ENCODE data around the gene KIAA1671. TPM values are rescaled to one million over a fixed set of nuclear protein-coding genes. Genes with fewer than 3 reads are reported as not detected.

KIAA1671 gene
- total RNA-seq, 1 experiment from 2014 or later, result 18.6 TPM

DNA sequence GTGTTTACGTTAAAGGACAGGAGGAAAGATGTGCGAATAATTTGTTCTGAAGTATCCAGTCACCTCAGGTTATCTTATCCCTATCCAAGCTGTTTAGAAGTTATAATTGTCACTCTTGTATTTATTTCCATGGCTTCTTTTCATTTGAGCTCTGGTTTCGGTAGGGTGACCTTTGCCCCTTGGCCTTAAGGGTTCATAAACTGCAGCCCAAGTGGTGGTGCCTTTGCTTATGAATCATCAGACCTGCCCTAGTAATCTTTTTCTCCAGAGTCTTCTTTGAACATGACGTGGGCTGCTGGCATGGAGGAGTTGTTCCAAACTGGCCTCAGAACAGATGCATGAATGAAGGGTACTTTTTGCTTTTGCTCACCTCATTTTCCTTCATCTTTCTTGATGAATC lies 240.6 kb downstream of the KIAA1671 start:
- Histone ChIP-seq H3K27ac (ENCODE audit: low read length) (no peak overlapping the region), H2AFZ (ENCODE audit: low read length) (no peak overlapping the region), H3F3A (ENCODE audit: low read length, unreplicated experiment) (no peaks in the 10 kb centered on the region), H3K9ac (ENCODE audit: low read length) (no peak overlapping the region), H4K20me1 (ENCODE audit: low read length) (no peaks in the 10 kb centered on the region; the same call in 1 of the 2 replicates), H3K36me3 (ENCODE audit: low read depth, low read length) (no peaks in the 10 kb centered on the region; the same call in 1 of the 2 replicates), H3K4me2 (ENCODE audit: low read length) (no peak overlapping the region), H3K79me2 (ENCODE audit: low read length) (no peaks in the 10 kb centered on the region), H3K4me3 (ENCODE audit: low read length) (no peak overlapping the region), H3K9me2 (replicated peaks; ENCODE audit: low read length) (no peaks in the 10 kb centered on the region), H3K4me1 (ENCODE audit: insufficient read depth, low read length) (no peaks in the 10 kb centered on the region), H3K27me3 (ENCODE audit: low read length) (no peaks in the 10 kb centered on the region), H3K9me3 (ENCODE audit: low read length) (no peaks in the 10 kb centered on the region)
- ATAC-seq (no peak), DNase-seq (no peak)
- TF ChIP-seq EZH2 (IDR thresholded peaks at IDR 0.05; ENCODE audit: low read length, unreplicated experiment) (no peak), EZH2phosphoT487 (IDR thresholded peaks at IDR 0.05; ENCODE audit: borderline replicate concordance, low read length) (no peak)
- CTCF ChIA-PET, result no interaction called here
- TSS peak; percentile 28 for BruUV-seq (replicated peaks)
- intact Hi-C loops (cut with micrococcal nuclease), result no loop called here
- POLR2A ChIA-PET (ENCODE audit: unreplicated experiment), result no interaction called here

DNA sequence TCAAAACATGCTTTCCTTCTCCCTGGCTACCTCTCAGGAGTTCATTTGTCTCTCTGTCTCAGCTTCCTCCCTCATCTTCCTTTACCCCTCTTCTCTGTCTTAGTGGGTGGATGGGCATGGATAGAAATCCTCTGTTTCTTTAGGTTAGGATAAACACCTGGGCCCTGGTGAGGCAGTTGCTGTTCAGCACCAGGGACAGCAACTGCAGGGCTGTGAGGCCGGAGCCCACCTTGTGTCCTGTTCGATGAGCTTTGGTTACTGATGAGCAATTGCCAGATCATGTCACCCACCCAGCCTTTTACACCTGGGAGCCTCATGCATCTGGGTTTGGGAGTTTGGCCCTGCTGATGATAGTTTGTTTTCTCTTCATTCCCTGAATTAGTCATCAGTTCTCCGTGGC lies 241.0 kb downstream of the KIAA1671 start:
- no peak for TF ChIP-seq CTCF (conservative IDR thresholded peaks at IDR 0.05; ENCODE audit: low read depth, low read length)
- TF ChIP-seq EZH2 (IDR thresholded peaks at IDR 0.05; ENCODE audit: low read length, unreplicated experiment), result no peak
- no peak for TF ChIP-seq EZH2phosphoT487 (IDR thresholded peaks at IDR 0.05; ENCODE audit: borderline replicate concordance, low read length)
- no peaks in the 10 kb centered on the region for H3K9me2 ChIP-seq (replicated peaks; ENCODE audit: low read length)
- H3F3A ChIP-seq (ENCODE audit: low read length, unreplicated experiment), result no peaks in the 10 kb centered on the region
- no peak for ATAC-seq
- no peak overlapping the region for H3K4me3 ChIP-seq (ENCODE audit: low read length)
- H3K27ac ChIP-seq (ENCODE audit: low read length), result no peak overlapping the region
- H3K4me1 ChIP-seq (ENCODE audit: insufficient read depth, low read length), result no peaks in the 10 kb centered on the region
- H3K79me2 ChIP-seq (ENCODE audit: low read length), result no peaks in the 10 kb centered on the region
- H4K20me1 ChIP-seq (ENCODE audit: low read length), result no peaks in the 10 kb centered on the region; the same call in 1 of the 2 replicates
- H2AFZ ChIP-seq (ENCODE audit: low read length), result no peak overlapping the region
- no peak for DNase-seq
- H3K9me3 ChIP-seq (ENCODE audit: low read length), result no peaks in the 10 kb centered on the region
- no peak overlapping the region for H3K9ac ChIP-seq (ENCODE audit: low read length)
- H3K27me3 ChIP-seq (ENCODE audit: low read length), result no peaks in the 10 kb centered on the region
- H3K4me2 ChIP-seq (ENCODE audit: low read length), result no peak overlapping the region
- ChIA-PET POLR2A (ENCODE audit: unreplicated experiment) (no interaction called here), CTCF (no interaction called here)
- H3K36me3 ChIP-seq (ENCODE audit: low read depth, low read length), result no peaks in the 10 kb centered on the region; the same call in 1 of the 2 replicates
- intact Hi-C loops (cut with micrococcal nuclease), result no loop called here
- BruUV-seq (replicated peaks), result no TSS peak

DNA sequence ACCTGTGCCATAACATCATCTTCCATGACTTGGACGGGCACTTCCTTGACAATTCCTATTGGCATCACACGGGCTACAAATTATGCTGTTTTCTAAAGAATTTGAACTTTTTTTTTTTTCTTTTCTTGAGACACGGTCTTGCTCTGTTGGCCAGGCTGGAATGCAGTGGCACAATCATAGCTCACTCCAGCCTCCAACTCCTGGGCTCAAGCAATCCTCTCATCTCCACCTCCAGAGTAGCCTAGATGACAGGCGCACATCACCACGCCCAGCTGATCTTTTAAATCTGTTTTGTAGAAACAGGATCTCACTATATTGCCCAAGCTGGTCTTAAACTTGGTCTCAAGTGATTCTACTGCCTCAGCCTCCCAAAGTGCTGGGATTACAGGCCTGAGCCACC lies 243.8 kb downstream of the KIAA1671 start:
- intact Hi-C loops (cut with micrococcal nuclease), result no loop called here
- Histone ChIP-seq H3K4me3 (ENCODE audit: low read length) (no peak overlapping the region), H3K9me2 (replicated peaks; ENCODE audit: low read length) (no peaks in the 10 kb centered on the region), H3K27ac (ENCODE audit: low read length) (no peak overlapping the region), H3K9me3 (ENCODE audit: low read length) (no peaks in the 10 kb centered on the region), H3F3A (ENCODE audit: low read length, unreplicated experiment) (no peaks in the 10 kb centered on the region), H3K4me2 (ENCODE audit: low read length) (no peak overlapping the region), H2AFZ (ENCODE audit: low read length) (no peak overlapping the region), H4K20me1 (ENCODE audit: low read length) (no peaks in the 10 kb centered on the region; the same call in 1 of the 2 replicates), H3K79me2 (ENCODE audit: low read length) (no peaks in the 10 kb centered on the region), H3K27me3 (ENCODE audit: low read length) (no peaks in the 10 kb centered on the region), H3K9ac (ENCODE audit: low read length) (no peak overlapping the region), H3K36me3 (ENCODE audit: low read depth, low read length) (no peaks in the 10 kb centered on the region), H3K4me1 (ENCODE audit: insufficient read depth, low read length) (no peaks in the 10 kb centered on the region)
- ChIA-PET POLR2A (ENCODE audit: unreplicated experiment) (no interaction called here), CTCF (no interaction called here)
- ATAC-seq (no peak), DNase-seq (no peak)
- BruUV-seq (replicated peaks), result no TSS peak
- TF ChIP-seq EZH2phosphoT487 (IDR thresholded peaks at IDR 0.05; ENCODE audit: borderline replicate concordance, low read length) (no peak), CTCF (conservative IDR thresholded peaks at IDR 0.05; ENCODE audit: low read depth, low read length) (no peak), EZH2 (IDR thresholded peaks at IDR 0.05; ENCODE audit: low read length, unreplicated experiment) (no peak)
